ENCODE measurements around the gene PDCD4. TPM values are rescaled to one million over a fixed set of nuclear protein-coding genes. Genes with fewer than 3 reads are reported as not detected.

Gene PDCD4
- polyA plus RNA-seq, 1 of the 3 experiments (the other 2 are of a cell fraction) = 23.3 TPM

- Histone ChIP-seq H3K9ac (peak overlapping the region; percentile 62; the same call in 1 of the 2 replicates), H3K79me2 (ENCODE audit: insufficient read depth) (peaks cover 31% of the 10 kb centered on the region), H2AFZ (ENCODE audit: low read depth) (peak overlapping the region; percentile 96; the same call in 1 of the 2 replicates), H3K9me2 (no peaks in the 10 kb centered on the region), H3K4me1 (ENCODE audit: control insufficient read depth in 1 of 2, insufficient read depth in 2 of 2, low read depth in 1 of 2, low read length in 1 of 2) (peaks cover 0 to 30% of the 10 kb centered on the region in 2 experiments; a peak in 2 of 4 replicates), H3F3A (replicated peaks; ENCODE audit: insufficient read depth) (peaks cover 3% of the 10 kb centered on the region), H3K9me3 (no peaks in the 10 kb centered on the region), H3K4me2 (peak overlapping the region; percentile 86), H3K27me3 (ENCODE audit: insufficient read depth) (no peaks in the 10 kb centered on the region), H3K4me3 (ENCODE audit: low read depth in 2 of 2, low read length in 1 of 2) (peak overlapping the region; percentile 74 to 91; a peak in 1 of 4 replicates), H3K36me3 (replicated peaks in 1 of 2; ENCODE audit: control insufficient read depth in 1 of 2, insufficient read depth in 2 of 2, low read length in 1 of 2) (peaks cover 0 to 2% of the 10 kb centered on the region in 2 experiments), H4K20me1 (ENCODE audit: insufficient read depth) (peaks cover 13% of the 10 kb centered on the region; the same call in 1 of the 2 replicates), H3K27ac (ENCODE audit: low read depth in 2 of 2, low read length in 1 of 2) (peak overlapping the region; percentile 88 to 92)
- ChIA-PET CTCF (interaction anchor here (1.0 kb wide), 1 partner anchor 78 kb away, joined by 3 read pairs; no protein-coding TSS in a partner anchor), POLR2A (interaction anchor here (0.9 to 1.3 kb wide), 6 partner anchors 11 to 78 kb away, joined by 4 to 12 read pairs (median 4); no protein-coding TSS in a partner anchor)
- DNase-seq = peak; percentile 20
- 90% methylated on average over 13 of the region's 13 CpGs for WGBS (ENCODE audit: low lambda C conversion rate)
- no peak for TF ChIP-seq MEF2A (IDR thresholded peaks at IDR 0.05; ENCODE audit: borderline replicate concordance, low read depth)
- TF ChIP-seq POLR2AphosphoS5 (IDR thresholded peaks at IDR 0.05; ENCODE audit: low read depth, low read length) = no peak
- 0 out of 2 replicates have a peak, but pooled peaks have one; percentile 1 for TF ChIP-seq RAD21 (IDR thresholded peaks at IDR 0.05; ENCODE audit: low read length)
- TF ChIP-seq YY1 (IDR thresholded peaks at IDR 0.05; ENCODE audit: low read depth) = no peak
Observed at GRCh38 chr10:110870823-110871297, 868 bp upstream of the PDCD4 start.

GRCh38 chr10:110872145-110872983, 636 bp downstream of the PDCD4 start:
- no peaks in the 10 kb centered on the region for H3K9me3 ChIP-seq
- DNase-seq = peak; percentile 86
- peaks cover 13 to 14% of the 10 kb centered on the region in 2 experiments for H3K36me3 ChIP-seq (replicated peaks in 1 of 2; ENCODE audit: control insufficient read depth in 1 of 2, insufficient read depth in 2 of 2, low read length in 1 of 2)
- H3K4me2 ChIP-seq = peak overlapping the region; percentile 86
- ChIA-PET POLR2A (interaction anchor here (1.0 to 1.4 kb wide), 6 partner anchors 12 to 84 kb away, joined by 3 to 12 read pairs (median 4); partner anchors contain the start of genes BBIP1 and SHOC2), CTCF (interaction anchor here (0.5 to 1.4 kb wide), 13 partner anchors 14 to 262 kb away, joined by 3 to 5 read pairs (median 3); no protein-coding TSS in a partner anchor)
- H3K27ac ChIP-seq (ENCODE audit: low read depth in 2 of 2, low read length in 1 of 2) = peak overlapping the region; percentile 88 to 97
- no peaks in the 10 kb centered on the region for H3K27me3 ChIP-seq (ENCODE audit: insufficient read depth)
- 1% methylated on average over 26 of the region's 70 CpGs for WGBS (ENCODE audit: low lambda C conversion rate)
- H3F3A ChIP-seq (replicated peaks; ENCODE audit: insufficient read depth) = peaks cover 3% of the 10 kb centered on the region
- H3K4me1 ChIP-seq (ENCODE audit: control insufficient read depth in 1 of 2, insufficient read depth in 2 of 2, low read depth in 1 of 2, low read length in 1 of 2) = peaks cover 0 to 27% of the 10 kb centered on the region in 2 experiments; a peak in 2 of 4 replicates
- H4K20me1 ChIP-seq (ENCODE audit: insufficient read depth) = peaks cover 13% of the 10 kb centered on the region; the same call in 1 of the 2 replicates
- peak overlapping the region; percentile 74 to 91 for H3K4me3 ChIP-seq (ENCODE audit: low read depth in 2 of 2, low read length in 1 of 2)
- H3K79me2 ChIP-seq (ENCODE audit: insufficient read depth) = peaks cover 36% of the 10 kb centered on the region
- H3K9me2 ChIP-seq = no peaks in the 10 kb centered on the region
- H2AFZ ChIP-seq (ENCODE audit: low read depth) = peak overlapping the region; percentile 61
- peak overlapping the region; percentile 88 for H3K9ac ChIP-seq
- TF ChIP-seq TAF1 (IDR thresholded peaks at IDR 0.05; ENCODE audit: borderline replicate concordance, low read depth, low read length) (no peak; the same call in 1 of the 2 replicates), IRF3 (IDR thresholded peaks at IDR 0.05; ENCODE audit: low read depth, low read length) (no peak), NRF1 (IDR thresholded peaks at IDR 0.05; ENCODE audit: low read depth, low read length) (no peak), MAX (IDR thresholded peaks at IDR 0.05; ENCODE audit: low read depth) (peak; percentile 77), TCF12 (IDR thresholded peaks at IDR 0.05) (no peak), USF2 (IDR thresholded peaks at IDR 0.05; ENCODE audit: borderline replicate concordance, low read depth, low read length) (no peak), CHD2 (IDR thresholded peaks at IDR 0.05; ENCODE audit: low read length, partially characterized antibody) (peak; percentile 22), ZBTB33 (IDR thresholded peaks at IDR 0.05; ENCODE audit: borderline replicate concordance, low read depth) (no peak), GATA2 (CRISPR knock-in tag; IDR thresholded peaks at IDR 0.05) (peak; percentile 53), GABPA (IDR thresholded peaks at IDR 0.05; ENCODE audit: low read depth) (peak; percentile 57), CTCF (IDR thresholded peaks at IDR 0.05) (peak; percentile 36; the same call in 1 of the 2 replicates), RFX5 (IDR thresholded peaks at IDR 0.05; ENCODE audit: low read length) (peak; percentile 23; the same call in 1 of the 2 replicates), RAD21 (IDR thresholded peaks at IDR 0.05; ENCODE audit: low read length) (peak; percentile 37; the same call in 1 of the 2 replicates), EP300 (IDR thresholded peaks at IDR 0.05; ENCODE audit: borderline replicate concordance in 1 of 2, low read depth in 1 of 2, low read length in 1 of 2) (0 out of 4 replicates have a peak, but pooled peaks of 1 of the 2 experiments have one; percentile 3), JUND (IDR thresholded peaks at IDR 0.05) (no peak)

All from SK-N-SH (cell line).